HG03558 (cell line): ENCODE results near the gene TBCD.

Experiments
- ATAC-seq: cut with Tn5 transposase; IDR thresholded peaks from one replicate; pipeline ENCODE4 v1.9.1; 2021; ENCODE audit warnings: moderate number of reproducible peaks; ENCODE audit not compliant: unreplicated experiment; ENCODE audit errors: extremely low read depth

The TBCD gene

DNA sequence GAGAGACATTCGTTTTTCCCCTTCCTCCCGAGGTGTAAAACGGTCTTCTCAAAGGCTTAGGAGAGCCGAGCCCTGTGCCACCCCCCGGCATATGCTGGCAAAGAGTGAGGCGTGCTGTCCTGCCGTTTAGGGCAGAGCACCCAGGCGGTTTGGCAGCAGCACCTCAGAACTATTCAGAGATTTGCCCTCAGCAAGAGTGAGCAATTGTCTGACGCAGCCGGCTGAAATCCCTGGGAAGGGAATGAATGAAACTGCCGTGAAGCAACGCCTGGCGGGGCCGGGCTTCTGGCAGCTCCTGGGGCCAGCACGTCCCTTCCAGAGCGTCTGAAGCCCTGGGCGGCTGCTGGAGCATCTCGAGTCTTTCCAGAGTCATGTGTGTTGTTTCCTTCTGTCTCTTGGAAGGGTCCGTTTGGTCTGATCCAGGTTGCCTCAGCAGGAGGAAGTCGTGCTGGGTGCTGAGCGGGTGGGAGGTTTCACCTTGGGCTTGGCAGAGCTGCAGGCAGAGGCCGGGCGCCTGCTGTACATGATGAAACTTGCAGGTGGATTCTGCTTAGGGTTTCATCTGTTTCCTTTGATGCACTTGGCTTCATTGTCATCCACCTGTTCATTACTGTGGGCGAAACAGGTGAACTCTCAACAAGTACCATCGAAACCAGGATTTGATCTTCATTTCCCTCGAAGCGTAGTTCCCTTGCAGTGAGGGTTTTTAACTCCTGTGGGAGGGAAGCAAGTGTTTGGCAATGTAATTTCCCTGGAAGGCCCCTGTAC is 35.4 kb downstream of the TBCD start:
- no peak for ATAC-seq

DNA sequence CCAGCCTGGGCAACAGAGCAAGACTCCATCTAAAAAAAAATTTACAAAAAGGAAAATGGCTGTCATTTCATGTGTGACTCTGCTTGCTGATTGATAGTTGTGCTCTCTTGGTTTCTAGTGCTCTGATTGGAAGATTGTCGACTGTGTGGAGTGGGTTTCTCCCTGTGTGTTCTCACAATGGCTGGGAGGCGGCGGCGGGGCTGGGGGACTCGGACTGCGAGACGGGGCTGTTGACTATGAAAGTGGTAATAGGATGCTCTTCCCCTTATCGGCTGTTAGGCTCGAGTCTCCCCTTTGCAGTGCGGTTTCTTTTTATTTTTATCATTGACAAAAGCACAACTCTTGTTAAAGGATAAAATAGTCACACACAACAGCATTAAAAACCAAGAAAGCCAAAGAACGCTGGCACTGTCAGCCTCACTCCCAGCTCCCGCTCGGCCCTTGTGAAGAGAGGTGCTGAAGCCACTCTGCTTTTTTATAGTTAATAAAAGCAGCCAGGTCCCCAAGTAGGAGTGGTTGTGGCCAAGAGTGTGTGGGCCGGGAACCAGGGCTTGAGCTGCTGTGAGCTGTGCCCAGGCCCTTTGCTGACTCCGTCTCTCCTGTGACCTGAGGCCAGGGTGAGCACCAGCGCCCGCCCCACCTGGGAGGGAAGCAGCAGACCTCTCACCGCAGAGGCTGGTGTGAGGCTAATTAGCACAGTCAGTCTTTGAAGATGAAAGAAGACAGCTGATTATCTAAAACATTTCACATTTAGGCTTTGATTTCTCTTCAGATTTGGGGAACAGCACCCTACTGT is 36.5 kb downstream of the TBCD start:
- ATAC-seq: no peak

DNA sequence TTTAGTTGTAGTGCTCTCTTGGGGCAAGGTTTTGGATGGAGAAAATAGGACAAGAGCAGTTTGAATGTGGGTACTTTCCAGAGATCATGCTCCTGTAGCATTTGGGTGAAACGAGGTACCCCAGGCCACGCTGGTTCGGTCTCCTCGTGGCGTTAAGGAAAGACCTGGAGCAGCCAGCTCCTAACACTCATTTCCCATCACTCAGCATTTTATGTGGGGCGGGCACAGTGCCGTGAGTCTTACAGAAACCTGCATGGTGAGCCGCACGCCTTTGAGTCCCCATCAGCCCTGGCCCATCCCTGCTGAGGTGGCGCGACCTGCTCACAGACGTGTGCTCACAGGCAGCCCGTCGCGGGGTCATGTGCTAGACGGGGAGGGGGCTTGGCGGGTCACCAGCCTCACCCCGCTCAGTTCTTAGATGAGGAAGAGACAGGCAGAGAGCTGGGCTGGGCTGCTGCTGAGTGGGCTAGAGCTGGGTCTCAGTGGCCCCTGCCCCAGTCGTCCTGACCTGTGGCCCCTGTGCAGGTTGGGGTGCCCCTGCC is 37.3 kb downstream of the TBCD start:
- no peak for ATAC-seq

DNA sequence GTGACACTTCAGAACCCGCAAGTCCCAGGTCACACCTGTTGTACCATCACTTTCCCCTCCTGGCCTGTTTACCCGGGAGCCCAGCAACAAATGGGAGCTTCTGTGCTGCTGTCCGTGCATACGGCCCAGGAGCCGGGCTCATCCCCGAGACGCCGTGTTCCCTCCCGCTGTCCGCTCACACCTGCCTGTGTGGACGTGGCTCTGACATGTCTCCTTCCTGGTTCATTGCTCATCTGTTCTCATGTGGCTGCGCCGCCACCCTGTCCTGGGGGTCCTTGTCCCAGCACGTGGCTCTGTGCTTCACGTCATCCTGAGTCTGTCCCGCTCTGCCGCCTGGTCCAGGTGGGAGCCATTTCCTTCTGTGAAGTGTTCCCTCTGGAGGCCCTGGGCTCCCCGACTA is 37.9 kb downstream of the TBCD start:
- ATAC-seq: no peak

DNA sequence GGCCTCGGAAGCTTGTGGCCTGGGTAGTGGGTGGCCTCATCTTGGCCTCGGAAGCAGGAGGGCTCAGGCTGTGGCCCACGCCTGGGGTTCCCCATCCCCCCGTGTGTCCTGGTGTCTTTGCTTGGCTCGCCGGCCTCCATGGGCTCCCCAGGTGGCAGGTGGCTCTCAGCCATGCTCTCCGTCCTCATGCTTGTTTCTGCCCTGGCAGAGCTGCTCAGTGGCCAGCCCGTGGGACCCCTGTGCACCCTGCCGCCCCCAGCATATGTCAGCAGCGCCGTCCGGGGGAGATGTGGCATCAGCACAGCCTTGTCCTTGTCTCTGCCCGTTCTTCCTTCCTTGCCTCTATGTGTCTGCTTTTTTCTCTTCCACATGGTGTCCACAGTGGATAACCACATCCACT is 38.5 kb downstream of the TBCD start:
- no peak for ATAC-seq

DNA sequence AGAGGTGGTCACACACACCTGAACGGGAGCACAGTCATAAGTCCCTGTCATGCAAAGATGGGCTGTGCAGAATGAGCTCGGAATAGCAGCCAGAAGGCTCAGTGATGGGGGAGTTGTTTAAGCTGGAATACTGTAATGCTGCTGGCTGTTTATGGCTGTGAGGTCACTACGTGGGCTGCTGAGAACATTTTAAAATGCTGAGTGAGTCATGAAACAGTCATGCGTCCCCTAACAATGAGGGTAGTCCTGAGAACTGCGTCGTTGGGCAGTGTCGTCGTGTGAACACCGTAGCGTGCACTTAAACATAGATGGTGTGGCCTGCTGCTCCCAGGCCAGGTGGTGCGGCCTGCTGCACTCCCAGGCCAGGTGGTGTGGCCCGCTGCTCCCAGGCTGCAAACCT is 39.7 kb downstream of the TBCD start:
- no peak for ATAC-seq

DNA sequence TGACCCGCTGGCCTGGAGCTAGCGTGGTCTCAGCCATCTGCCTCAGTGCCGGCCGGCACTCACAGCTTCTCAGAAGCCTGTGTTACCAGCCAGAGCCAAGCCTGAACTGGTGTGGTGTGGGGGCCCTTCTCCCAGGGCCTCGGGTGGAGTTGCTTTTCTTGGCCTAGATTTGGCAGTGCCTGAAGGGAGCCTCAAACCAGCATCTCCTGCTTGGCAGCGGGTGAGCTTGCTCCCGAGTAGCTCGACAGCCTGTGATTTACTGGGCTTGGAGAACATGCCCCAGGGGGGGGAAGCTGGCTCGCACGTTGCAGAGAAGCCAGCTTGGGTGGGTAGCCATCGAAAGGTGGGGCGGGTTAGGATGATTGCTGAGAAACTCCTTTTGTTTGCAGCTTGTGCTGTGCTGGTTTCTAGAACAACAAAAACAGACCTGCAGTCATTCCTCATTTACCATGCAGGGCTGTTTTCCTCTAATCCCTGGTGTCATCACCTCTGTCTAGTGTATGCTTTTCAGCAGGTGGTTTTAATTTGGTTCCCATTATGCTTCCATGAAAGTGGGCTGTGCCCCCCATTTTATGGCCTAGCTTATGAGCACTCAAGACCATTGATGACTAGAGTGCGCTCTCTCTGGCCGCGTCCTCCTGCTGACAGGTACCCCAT is 42.2 kb downstream of the TBCD start:
- ATAC-seq: no peak

DNA sequence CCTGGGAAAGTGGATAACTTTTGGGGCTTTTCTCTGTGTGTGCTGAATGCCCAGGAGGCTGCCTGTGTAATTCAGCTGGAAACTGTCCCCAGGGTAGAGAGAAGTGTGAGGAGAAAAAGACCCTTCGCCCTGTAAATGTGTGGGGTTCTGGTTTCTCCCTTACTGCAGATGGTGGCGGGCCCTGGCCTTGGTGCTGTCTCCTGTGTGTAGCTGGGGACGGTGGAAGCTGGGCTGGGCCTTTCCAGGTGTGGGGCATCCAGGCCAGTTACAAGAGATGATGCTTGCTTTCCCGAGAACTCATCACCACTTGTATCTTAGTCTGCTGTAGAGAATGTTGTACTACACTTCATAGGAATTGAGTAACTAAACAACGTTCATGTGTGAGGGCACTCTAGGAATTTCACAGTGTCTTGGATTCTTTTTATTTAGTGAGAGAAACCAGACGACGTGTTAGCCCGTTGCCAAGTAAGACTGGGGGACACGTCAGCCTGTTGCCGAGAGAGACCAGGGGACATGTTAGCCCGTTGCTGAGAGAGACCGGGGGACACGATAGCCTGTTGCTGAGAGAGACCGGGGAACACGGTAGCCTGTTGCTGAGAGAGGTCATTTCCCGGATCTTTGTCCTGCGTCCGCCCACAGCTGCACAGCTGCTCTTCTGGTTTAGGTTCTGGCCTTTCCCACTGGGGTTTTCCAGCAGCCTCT is 43.1 kb downstream of the TBCD start:
- no peak for ATAC-seq

DNA sequence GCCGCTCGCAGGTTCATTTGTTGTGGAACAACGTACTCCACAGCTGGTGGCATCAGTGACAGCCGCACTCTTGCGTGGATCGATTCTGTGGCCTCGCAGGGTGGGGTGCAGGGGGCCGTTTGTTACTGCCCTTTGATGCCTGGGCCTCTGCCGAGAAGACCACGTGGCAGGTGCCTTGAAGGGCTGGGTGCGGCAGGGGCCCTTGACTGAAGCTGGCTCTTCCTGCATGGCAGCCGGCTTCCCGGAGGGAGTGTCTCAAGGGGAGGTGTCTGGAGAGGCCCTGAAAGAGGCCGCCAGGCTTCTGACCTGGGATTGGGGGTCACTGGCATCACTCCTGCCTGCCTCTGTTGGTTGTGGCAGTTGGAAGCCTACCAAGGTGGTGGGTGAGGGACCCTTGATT is 43.8 kb downstream of the TBCD start:
- ATAC-seq: no peak

DNA sequence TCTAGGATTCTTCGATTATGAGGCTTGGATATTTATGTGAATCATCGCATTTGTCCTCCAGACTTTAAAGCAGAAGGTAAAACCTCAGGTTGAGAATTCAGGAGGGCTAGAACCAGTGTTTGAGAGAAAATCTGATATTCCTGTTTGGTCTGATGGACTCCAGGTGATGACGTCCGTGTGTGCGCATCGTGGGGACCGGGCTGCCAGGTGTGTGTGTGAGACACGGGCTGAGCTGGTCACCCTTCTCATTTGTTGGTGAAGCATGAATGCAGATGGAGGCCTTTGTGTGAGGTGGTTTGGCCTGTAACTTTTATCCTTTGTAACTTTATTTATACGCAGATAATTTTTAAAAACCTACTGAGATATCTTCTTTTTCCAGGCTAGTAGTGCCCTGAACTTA is 45.2 kb downstream of the TBCD start:
- ATAC-seq: no peak

DNA sequence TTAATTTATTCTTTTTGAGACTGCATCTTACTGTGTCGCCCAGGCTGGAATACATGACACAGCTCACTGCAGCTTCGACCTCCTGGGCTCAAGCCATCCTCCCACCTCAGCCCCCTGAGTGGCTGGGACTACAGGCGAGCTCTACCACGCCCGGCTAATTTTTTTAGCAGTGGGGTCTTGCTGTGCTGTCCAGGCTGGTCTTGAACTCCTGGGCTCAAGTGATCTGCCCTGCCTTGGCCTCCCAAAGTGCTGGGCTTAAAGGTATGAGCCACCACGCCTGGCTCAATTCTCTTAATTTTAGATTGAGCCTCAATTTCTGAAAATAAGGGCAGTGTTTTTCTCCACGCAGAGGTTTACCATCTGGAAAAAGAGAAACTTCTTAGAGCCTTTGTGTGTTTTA is 46.9 kb downstream of the TBCD start:
- no peak for ATAC-seq

DNA sequence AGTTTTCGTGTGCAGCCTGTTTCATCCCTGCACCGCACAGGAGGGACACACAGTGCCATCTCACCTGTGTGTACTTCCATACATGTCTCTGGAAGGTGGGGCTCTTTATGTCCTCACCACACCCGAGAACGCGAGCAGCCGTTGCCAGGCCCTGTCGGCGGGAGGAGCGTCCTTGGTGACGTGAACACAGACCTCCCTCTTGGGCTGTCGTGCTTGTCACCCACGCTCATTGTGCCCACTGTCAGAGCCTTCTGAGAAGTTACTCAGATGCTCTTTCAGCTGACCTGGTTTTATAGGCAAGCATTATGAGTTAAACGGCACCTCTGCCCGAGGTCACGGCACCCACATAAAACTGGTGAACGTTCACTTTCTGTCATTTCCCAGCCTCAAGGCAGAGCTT is 47.7 kb downstream of the TBCD start:
- ATAC-seq: no peak

DNA sequence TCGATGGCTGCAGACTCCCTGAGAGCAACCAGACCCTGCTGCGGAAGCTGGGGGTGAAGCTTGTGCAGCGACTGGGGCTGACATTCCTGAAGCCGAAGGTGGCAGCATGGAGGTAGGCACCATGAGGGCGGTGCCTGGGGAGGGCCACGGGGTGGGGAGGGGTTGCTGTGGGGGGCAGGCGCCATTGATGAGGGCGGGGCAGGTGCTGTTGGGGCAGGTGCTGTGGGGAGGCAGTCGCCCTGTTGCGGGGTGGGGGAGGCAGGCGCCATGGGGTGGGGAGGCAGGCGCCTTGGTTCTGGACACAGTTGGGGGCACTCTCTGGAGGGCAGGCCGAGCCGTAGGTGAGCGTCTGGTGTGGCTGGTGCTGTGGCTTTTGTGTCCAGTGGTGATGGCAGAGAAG is 49.0 kb downstream of the TBCD start:
- no peak for ATAC-seq

DNA sequence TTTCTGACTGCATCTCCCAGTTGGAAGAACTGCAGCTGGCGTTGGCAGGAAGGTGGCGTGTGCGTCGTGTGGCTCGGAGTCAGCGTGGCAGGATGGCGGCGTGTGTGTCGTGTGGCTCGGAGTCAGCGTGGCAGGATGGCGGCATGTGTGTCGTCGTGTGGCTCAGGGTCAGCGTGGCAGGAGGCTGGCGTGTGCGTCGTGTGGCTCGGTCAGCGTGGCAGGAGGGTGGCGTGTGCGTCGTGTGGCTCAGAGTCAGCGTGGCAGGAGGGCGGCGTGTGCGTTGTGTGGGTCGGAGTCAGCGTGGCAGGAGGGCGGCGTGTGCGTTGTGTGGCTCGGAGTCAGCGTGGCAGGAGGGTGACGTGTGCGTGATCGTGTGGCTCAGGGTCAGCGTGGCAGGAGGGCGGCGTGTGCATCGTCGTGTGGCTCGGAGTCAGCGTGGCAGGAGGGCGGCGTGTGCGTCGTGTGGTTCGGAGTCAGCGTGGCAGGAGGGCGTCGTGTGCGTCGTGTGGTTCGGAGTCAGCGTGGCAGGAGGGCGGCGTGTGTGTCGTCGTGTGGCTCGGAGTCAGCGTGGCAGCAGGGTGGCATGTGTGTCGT is 49.6 kb downstream of the TBCD start:
- no peak for ATAC-seq

DNA sequence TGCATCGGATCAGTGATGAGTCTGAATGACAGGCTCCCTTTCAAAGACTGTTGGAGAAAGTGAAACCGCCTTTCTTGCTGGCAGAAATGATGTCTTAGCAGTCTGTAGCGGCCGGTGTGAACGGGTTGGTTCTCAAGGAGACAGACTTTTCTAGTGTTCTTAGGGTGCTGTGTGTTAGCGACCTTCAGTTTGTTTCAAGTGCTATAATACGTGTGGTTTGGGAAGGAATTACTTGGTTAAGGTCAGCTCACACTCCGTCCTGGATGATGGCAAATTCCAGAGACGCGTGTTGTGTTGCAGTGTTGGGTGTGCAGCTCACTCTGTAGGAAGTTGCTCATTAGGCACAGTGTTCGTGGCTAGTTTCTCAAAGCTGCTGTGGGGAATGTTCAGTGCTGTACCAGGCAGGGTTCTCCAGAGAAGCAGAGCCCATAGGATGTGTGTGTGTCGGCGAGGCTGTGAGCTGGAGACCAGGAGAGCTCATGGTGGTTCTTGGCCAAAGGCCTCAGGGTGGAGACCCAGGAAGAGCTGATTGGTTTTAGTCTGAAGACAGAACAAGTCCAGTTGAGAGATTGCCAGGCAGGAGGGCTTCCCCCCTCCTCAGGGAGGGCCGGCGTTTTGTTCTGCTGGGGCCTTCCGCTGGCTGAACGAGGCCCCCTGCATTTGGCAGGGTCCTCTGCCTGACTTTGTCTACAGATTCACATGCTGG is 50.4 kb downstream of the TBCD start:
- no peak for ATAC-seq

DNA sequence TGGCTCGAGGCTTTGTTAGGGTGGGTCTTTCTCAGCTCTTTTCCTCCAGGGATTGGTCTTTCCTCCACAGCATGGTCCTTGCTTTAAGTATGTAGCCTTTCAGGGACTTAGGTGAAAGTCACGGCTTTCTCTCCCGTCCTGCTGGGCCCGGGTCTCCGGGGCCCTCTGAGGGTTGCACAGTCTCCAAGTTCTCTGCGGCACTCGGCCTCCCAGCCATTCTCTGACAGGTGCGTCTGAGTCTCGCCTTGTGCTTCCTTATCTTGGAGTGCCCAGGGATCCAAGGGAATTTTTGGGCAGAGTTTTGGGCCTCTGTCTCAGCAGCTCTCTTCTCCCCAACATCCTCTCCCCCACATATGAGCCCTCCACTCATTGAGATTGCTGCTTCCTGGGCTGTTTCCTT is 51.3 kb downstream of the TBCD start:
- ATAC-seq: no peak

DNA sequence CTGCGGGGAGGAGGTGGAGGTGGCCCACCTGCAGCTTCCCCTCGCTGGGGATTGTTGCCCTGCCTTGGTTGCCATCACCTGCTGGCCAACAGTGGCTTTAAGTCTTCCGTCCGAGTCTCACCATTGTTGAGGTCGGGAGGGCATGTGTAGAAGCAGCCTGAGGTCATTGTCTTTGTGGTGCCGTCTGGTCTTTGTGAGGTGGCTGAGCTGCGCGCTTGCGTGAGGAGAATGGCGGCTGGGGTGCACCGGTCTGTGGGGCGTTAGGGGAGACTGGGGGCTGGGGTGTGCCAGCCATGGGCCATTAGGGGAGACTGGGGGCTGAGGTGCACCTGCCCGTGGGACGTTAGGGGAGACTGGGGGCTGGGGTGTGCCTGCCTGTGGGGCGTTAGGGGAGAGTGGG is 51.7 kb downstream of the TBCD start:
- ATAC-seq: no peak

DNA sequence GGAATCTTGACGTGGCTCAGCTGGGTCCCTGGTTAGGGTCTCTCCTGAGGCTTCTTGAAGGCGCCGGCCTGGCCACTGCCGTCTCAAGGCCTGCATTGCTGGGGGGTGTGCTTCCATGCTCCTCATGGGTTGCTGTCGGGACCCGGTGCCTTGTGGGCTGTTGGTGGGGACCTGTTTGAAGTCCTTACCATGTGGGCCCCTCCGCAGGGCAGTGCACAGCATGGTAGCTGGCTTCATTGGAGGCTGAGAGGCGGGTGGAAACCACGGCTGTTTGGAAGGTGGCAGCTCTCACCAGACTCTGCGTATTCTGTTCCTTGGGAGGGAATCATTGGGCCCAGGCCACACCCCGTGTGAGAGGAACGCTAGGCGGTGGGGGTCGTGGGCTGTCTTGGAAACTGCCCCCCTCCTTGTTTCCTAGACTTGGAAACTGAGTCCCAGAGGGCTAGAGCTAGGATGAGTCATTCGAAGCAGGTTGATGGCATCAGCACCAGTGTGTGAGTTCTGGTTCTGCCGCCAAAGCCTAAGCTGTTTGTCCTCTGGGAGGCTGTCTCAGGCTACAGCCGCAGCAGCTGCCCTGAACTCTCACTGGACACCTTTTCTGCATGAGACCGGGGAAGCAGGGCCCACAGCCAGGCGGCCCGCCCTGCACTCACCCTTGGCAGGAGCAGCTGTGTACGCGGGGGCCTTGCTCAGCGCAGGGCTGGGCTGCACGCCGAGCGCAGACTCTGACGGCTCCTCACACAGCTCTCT is 52.8 kb downstream of the TBCD start:
- ATAC-seq: no peak

DNA sequence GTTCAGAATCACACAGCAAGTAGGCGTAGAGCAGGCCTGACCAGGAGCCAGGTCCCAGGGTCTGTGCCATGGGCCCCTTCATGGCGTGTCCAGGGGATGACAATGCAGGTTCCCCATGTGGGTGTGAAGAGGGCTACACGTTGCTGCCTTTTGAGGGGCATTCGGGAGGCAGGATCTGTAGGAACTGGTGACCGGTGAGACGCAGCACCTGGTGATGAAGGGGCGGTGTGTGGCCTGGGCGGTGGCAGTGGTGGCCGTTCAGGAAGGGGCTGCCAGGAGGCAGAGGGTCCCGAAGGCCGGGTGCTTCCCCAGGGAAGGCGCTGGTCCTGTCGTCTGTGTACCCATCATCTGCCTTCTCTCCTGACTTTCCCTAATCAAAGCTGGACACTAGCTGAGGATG is 53.4 kb downstream of the TBCD start:
- ATAC-seq: no peak
